Measurements from ENCODE around the gene SDHAF3. TPM values are rescaled to one million over a fixed set of nuclear protein-coding genes. Genes with fewer than 3 reads are reported as not detected.
"Not testable (repeated sequence)": the region's sequence is repeated elsewhere in the genome, so short reads cannot be mapped to it uniquely, and the experiment has no call there.

The SDHAF3 gene
- 10 to 100 TPM in 4 of 6 experiments, 1 to 10 TPM in 2; 8.5 to 15.5 (median 12.1) TPM for total RNA-seq
- long read RNA-seq, transcript SDHAF3-202 (2 exons, 2,060 nt), result major isoform, 9 of 10 reads
- long read RNA-seq, partial matches to known transcripts, result 0 of 10 reads
- long read RNA-seq, other reads (novel, unspliced or antisense), result 1 of 10 reads

GRCh38 chr7:97117372-97118188 is at the start of gene SDHAF3:
TSS of gene SDHAF3 (plus strand) at chr7:97117698. CDS start at chr7:97117724, 26 bp downstream.
- no peaks in the 10 kb centered on the region for H3K9me3 ChIP-seq
- H3K27me3 ChIP-seq, result no peaks in the 10 kb centered on the region
- WGBS (ENCODE audit: insufficient coverage, low coverage, low lambda C conversion rate, missing lambda C conversion rate), result 2% methylated on average over 23 of the region's 59 CpGs
- H3K36me3 ChIP-seq, result no peaks in the 10 kb centered on the region
- intact Hi-C loops (cut with DNase I), result no loop called here
- H3K4me3 ChIP-seq, result peak within 1 kb of the TSS; percentile 69 to 74 (median 70)
- H3K4me1 ChIP-seq, result peaks cover 0 to 11% (median 0%) of the 10 kb centered on the region in 4 donors
- ATAC-seq, result peak; percentile 99 to 100 (median 99)
- peak within 1 kb of the TSS; percentile 57 to 68 (median 61) for H3K27ac ChIP-seq
- TF ChIP-seq CTCF (IDR thresholded peaks at IDR 0.05), result peak in 3 of 4 donors; percentile 9 to 41 (median 25)
- TF ChIP-seq POLR2A (IDR thresholded peaks at IDR 0.05), result peak; percentile 81
- peak; percentile 97 to 98 (median 97) for DNase-seq

- H3K9me3 ChIP-seq; H3K36me3 ChIP-seq; intact Hi-C loops (cut with DNase I); ATAC-seq; H3K4me3 ChIP-seq; H3K27me3 ChIP-seq; H3K4me1 ChIP-seq; H3K27ac ChIP-seq; DNase-seq: not testable (repeated sequence)
- 43% methylated on average over 2 of the region's 2 CpGs for WGBS (ENCODE audit: insufficient coverage, low coverage, low lambda C conversion rate, missing lambda C conversion rate)
Measured at GRCh38 chr7:97072025-97072424, 45.5 kb upstream of the SDHAF3 start.

- H3K9me3 ChIP-seq, result no peaks in the 10 kb centered on the region
- no peaks in the 10 kb centered on the region for H3K27me3 ChIP-seq
- intact Hi-C loops (cut with DNase I), result no loop called here
- no peak for ATAC-seq
- DNase-seq, result no peak
- H3K36me3 ChIP-seq, result no peaks in the 10 kb centered on the region
- TF ChIP-seq POLR2A (IDR thresholded peaks at IDR 0.05), result no peak
- TF ChIP-seq CTCF (IDR thresholded peaks at IDR 0.05), result no peak
- no peak overlapping the region for H3K27ac ChIP-seq
- H3K4me3 ChIP-seq, result no peak overlapping the region
- no peaks in the 10 kb centered on the region for H3K4me1 ChIP-seq
- WGBS (ENCODE audit: insufficient coverage, low coverage, low lambda C conversion rate, missing lambda C conversion rate), result 82% methylated on average over 4 of the region's 7 CpGs
Measured at GRCh38 chr7:97075928-97076327, 41.6 kb upstream of the SDHAF3 start.

GRCh38 chr7:97078023-97078969 is 39.2 kb upstream of the SDHAF3 start:
- no peaks in the 10 kb centered on the region for H3K27me3 ChIP-seq
- whole genome bisulfite sequencing (ENCODE audit: insufficient coverage, low coverage, low lambda C conversion rate, missing lambda C conversion rate), result 60% methylated on average over 7 of the region's 9 CpGs
- H3K4me1 ChIP-seq, result no peaks in the 10 kb centered on the region
- intact Hi-C loops (cut with DNase I), result no loop called here
- ATAC-seq (no peak), DNase-seq (no peak)
- H3K27ac ChIP-seq, result no peak overlapping the region
- H3K36me3 ChIP-seq, result no peaks in the 10 kb centered on the region
- no peaks in the 10 kb centered on the region for H3K9me3 ChIP-seq
- H3K4me3 ChIP-seq, result no peak overlapping the region
- TF ChIP-seq CTCF (IDR thresholded peaks at IDR 0.05) (no peak), POLR2A (IDR thresholded peaks at IDR 0.05) (no peak)

Data from right lobe of liver (tissue), 6 donors.